ENCODE data around the gene PCSK6. TPM values are rescaled to one million over a fixed set of nuclear protein-coding genes. Genes with fewer than 3 reads are reported as not detected.

PCSK6 gene
- total RNA-seq, 3 donors from 2014 or later, result 7.2 to 19.7 (median 18.0) TPM

DNA sequence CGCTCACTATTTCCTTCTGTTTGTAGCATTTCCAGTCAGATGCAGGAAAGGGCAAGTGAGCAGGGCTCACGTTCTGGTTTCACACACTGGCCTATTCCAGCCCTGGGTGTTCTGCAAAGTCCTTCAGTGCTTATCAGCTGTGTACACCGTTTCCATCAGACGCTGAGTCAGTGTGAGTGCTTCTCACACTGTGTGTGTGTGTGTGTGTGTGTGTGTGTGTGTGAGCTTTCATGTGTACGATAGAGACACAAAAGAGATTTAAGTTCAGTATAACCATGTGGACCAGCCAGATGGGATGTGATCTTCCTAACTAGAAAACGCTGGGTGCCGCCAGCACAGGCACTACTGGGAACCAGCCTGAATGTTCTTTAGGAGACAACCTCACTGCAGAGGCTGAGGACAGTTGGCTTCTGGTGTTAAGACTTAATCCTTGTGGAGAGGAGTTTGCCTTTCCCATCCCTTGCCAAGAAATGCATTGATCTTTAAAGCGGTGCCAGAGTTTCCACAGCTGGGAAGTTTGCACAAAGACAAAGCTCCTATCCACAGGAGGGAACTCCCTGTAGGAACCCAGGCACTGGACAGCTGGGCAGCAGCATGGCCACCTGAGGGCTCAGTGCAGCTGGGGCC is 233.8 kb downstream of the PCSK6 start:
- H3K9me3 ChIP-seq, result no peaks in the 10 kb centered on the region
- intact Hi-C loops (cut with DNase I; ENCODE audit: low total_unique reads), result loop anchor here (10.0 kb wide), 2 partner anchors 131 to 241 kb away; no protein-coding TSS in a partner anchor
- no peaks in the 10 kb centered on the region for H3K36me3 ChIP-seq
- no peak overlapping the region for H3K27ac ChIP-seq
- H3K27me3 ChIP-seq, result no peaks in the 10 kb centered on the region
- H3K4me1 ChIP-seq, result no peaks in the 10 kb centered on the region
- TF ChIP-seq, protein P1, sequence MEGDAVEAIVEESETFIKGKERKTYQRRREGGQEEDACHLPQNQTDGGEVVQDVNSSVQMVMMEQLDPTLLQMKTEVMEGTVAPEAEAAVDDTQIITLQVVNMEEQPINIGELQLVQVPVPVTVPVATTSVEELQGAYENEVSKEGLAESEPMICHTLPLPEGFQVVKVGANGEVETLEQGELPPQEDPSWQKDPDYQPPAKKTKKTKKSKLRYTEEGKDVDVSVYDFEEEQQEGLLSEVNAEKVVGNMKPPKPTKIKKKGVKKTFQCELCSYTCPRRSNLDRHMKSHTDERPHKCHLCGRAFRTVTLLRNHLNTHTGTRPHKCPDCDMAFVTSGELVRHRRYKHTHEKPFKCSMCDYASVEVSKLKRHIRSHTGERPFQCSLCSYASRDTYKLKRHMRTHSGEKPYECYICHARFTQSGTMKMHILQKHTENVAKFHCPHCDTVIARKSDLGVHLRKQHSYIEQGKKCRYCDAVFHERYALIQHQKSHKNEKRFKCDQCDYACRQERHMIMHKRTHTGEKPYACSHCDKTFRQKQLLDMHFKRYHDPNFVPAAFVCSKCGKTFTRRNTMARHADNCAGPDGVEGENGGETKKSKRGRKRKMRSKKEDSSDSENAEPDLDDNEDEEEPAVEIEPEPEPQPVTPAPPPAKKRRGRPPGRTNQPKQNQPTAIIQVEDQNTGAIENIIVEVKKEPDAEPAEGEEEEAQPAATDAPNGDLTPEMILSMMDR (IDR thresholded peaks at IDR 0.05), result no peak
- TF ChIP-seq POLR2AphosphoS5 (IDR thresholded peaks at IDR 0.05) (no peak), POLR2A (IDR thresholded peaks at IDR 0.05) (no peak)
- DNase-seq (ENCODE audit: low spot score in 2 of 2), result no peak
- H3K4me3 ChIP-seq, result no peak overlapping the region

DNA sequence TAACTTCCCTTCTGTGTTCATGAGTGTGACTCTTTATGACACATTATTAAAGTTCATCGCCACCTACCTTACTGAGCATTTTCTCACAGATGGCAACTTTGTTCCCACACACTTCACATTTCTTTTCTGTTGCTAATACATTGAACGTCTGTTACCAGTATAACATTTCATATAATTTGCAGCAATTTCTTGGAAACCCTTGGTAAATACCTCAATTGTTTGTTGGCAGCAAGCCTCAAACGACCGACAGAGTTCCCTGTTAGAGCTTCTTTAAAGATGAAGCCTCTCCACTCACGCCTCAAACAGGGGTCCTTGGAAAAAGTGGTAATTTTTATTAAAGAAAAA is 234.5 kb downstream of the PCSK6 start:
- H3K9me3 ChIP-seq, result no peaks in the 10 kb centered on the region
- H3K4me1 ChIP-seq, result peaks cover 0 to 6% of the 10 kb centered on the region in 2 donors
- H3K27me3 ChIP-seq, result no peaks in the 10 kb centered on the region
- H3K27ac ChIP-seq, result no peak overlapping the region
- no peak for DNase-seq (ENCODE audit: low spot score in 2 of 2)
- TF ChIP-seq POLR2A (IDR thresholded peaks at IDR 0.05) (no peak), POLR2AphosphoS5 (IDR thresholded peaks at IDR 0.05) (no peak)
- TF ChIP-seq, protein P1 (IDR thresholded peaks at IDR 0.05), result no peak
- no peak overlapping the region for H3K4me3 ChIP-seq
- H3K36me3 ChIP-seq, result no peaks in the 10 kb centered on the region
- intact Hi-C loops (cut with DNase I; ENCODE audit: low total_unique reads), result loop anchor here (10.0 kb wide), 2 partner anchors 130 to 240 kb away; no protein-coding TSS in a partner anchor

DNA sequence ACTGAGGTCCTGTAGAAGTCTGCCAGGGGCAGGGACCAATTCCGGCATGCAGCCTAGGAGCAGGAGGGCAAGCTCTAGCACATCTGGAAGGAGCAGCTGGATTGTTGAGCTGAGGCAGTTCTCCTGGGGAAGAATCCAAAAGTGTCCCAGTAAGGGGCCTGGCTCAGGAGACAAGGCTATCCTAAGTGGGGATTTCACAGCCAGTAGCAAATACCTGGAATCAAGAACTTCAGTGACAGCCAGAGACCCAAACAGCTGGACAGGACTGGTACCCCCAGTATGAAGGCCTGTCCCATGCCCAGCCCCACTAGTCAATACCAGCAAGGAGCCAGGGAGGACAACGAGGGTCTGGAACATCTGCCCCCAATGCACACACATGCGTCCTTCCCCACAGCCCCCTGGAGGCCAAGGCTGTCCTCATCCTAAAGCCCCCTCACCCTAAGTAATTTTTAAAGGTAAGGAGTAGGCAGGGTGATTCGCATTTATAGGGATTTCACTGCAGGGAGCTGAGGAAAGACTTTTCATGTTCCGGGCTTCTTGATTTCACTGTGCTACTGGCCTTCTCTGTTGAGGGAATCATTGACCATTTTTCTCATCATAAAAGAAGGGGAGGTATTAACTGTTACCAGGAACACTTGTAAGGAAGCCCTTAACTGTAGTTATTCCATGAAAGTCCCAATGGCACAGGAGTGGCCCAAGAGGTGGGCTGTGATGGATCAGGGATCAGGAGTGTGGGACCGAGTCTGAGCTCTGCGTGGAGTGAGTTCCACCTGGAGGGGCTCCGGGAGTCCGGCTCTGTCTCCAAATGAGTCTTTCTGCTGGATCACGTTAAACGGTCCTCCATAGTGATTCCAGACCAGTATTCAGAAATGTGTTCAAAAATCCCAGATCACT is 235.1 kb downstream of the PCSK6 start:
- TF ChIP-seq, protein P1 (IDR thresholded peaks at IDR 0.05), result no peak
- no peak for TF ChIP-seq POLR2AphosphoS5 (IDR thresholded peaks at IDR 0.05)
- TF ChIP-seq POLR2A (IDR thresholded peaks at IDR 0.05), result no peak
- no peaks in the 10 kb centered on the region for H3K27me3 ChIP-seq
- no peak for DNase-seq (ENCODE audit: low spot score in 2 of 2)
- intact Hi-C loops (cut with DNase I; ENCODE audit: low total_unique reads), result loop anchor here (10.0 kb wide), 2 partner anchors 130 to 240 kb away; no protein-coding TSS in a partner anchor
- no peak overlapping the region for H3K4me3 ChIP-seq
- H3K27ac ChIP-seq, result no peak overlapping the region
- peaks cover 0 to 11% of the 10 kb centered on the region in 2 donors for H3K4me1 ChIP-seq
- no peaks in the 10 kb centered on the region for H3K36me3 ChIP-seq
- H3K9me3 ChIP-seq, result no peaks in the 10 kb centered on the region

Other genes with a start within 250 kb of the PCSK6 start
- 10 to 100 TPM; 22.6 to 36.7 (median 33.4) TPM for gene CHSY1, start 237.7 kb downstream of the PCSK6 start, total RNA-seq
- 10 to 100 TPM; 56.1 to 76.8 (median 76.4) TPM for gene SELENOS, start 212.2 kb downstream of the PCSK6 start, total RNA-seq
- 10 to 100 TPM; 26.4 to 51.1 (median 44.3) TPM for gene SNRPA1, start 194.5 kb downstream of the PCSK6 start, total RNA-seq
- 10 to 100 TPM; 40.3 to 49.8 (median 46.2) TPM for gene TM2D3, start 162.7 kb upstream of the PCSK6 start, total RNA-seq
- 10 to 100 TPM; 21.3 to 32.8 (median 25.3) TPM for gene TARS3, start 234.8 kb upstream of the PCSK6 start, total RNA-seq